DND-41 (cell line): Measurements from ENCODE around the gene LAPTM5.

Source experiments
- ATAC-seq: fragments of 200-7000 bp; cut with Tn5 transposase; 3 replicates; pipeline ENCODE4 v1.9.1; 2021; ENCODE audit warnings: low read depth; ENCODE audit not compliant: insufficient read depth
- DNase-seq: peaks from one replicate; pipeline ENCODE4 v3.0.0-alpha.2; 2020
- H2AFZ ChIP-seq: 2 replicates; pipeline ENCODE4 v1.6.0; 2012; ENCODE audit warnings: low read depth, low read length
- H3K27ac ChIP-seq: 2 replicates; pipeline ENCODE4 v1.5.1; 2012; ENCODE audit warnings: low read length, inconsistent platforms
- H3K27me3 ChIP-seq: fragments of 200-600 bp; sonication (generic); 2 replicates; pipeline ENCODE4 v1.6.0; 2012; ENCODE audit warnings: low read length, mild to moderate bottlenecking, inconsistent platforms; ENCODE audit not compliant: insufficient read depth, poor library complexity
- H3K36me3 ChIP-seq: 2 replicates; pipeline ENCODE4 v1.5.1; 2012; ENCODE audit warnings: low read length, inconsistent platforms; ENCODE audit not compliant: insufficient read depth
- H3K4me1 ChIP-seq: 2 replicates; pipeline ENCODE4 v1.5.1; 2012; ENCODE audit warnings: mild to moderate bottlenecking, low read length; ENCODE audit not compliant: insufficient read depth
- H3K4me2 ChIP-seq: 2 replicates; pipeline ENCODE4 v1.6.0; 2012; ENCODE audit warnings: mild to moderate bottlenecking, moderate library complexity, low read length, inconsistent platforms; ENCODE audit not compliant: insufficient read depth
- H3K4me3 ChIP-seq, 2 experiments: fragments of 200-600 bp in 1 of 2; shearing (Covaris generic) in 1 of 2; 2 replicates each; pipeline ENCODE4 v1.5.1; 2012 to 2016; ENCODE audit warnings: inconsistent platforms in 2 of 2, low read length in 2 of 2, mild to moderate bottlenecking in 2 of 2, low read depth in 1 of 2, moderate library complexity in 1 of 2
- H3K79me2 ChIP-seq: 2 replicates; pipeline ENCODE4 v1.6.0; 2012; ENCODE audit warnings: low read length, inconsistent platforms; ENCODE audit not compliant: insufficient read depth
- H3K9ac ChIP-seq: 2 replicates; pipeline ENCODE4 v1.6.0; 2012; ENCODE audit warnings: low read depth, mild to moderate bottlenecking, inconsistent platforms, low read length, moderate library complexity
- H3K9me3 ChIP-seq: 2 replicates; pipeline ENCODE4 v1.5.1; 2012; ENCODE audit warnings: low read length, moderate library complexity, mild to moderate bottlenecking, inconsistent platforms; ENCODE audit not compliant: insufficient read depth, severe bottlenecking
- H4K20me1 ChIP-seq: 2 replicates; pipeline ENCODE4 v1.6.0; 2012; ENCODE audit warnings: low read length; ENCODE audit not compliant: insufficient read depth
- EZH2 ChIP-seq: IDR thresholded peaks from 3 replicates; pipeline ENCODE4 v1.6.1; 2012; ENCODE audit warnings: borderline replicate concordance, low read depth, mild to moderate bottlenecking, moderate library complexity, low read length, inconsistent platforms; ENCODE audit not compliant: severe bottlenecking
- TF ChIP-seq, protein P1 (sequence below): IDR thresholded peaks from 2 replicates; pipeline ENCODE4 v1.5.1; 2012; ENCODE audit warnings: borderline replicate concordance, low read length, moderate library complexity, mild to moderate bottlenecking; ENCODE audit not compliant: poor library complexity, severe bottlenecking; ENCODE audit errors: extremely low read depth

LAPTM5 gene

DNA sequence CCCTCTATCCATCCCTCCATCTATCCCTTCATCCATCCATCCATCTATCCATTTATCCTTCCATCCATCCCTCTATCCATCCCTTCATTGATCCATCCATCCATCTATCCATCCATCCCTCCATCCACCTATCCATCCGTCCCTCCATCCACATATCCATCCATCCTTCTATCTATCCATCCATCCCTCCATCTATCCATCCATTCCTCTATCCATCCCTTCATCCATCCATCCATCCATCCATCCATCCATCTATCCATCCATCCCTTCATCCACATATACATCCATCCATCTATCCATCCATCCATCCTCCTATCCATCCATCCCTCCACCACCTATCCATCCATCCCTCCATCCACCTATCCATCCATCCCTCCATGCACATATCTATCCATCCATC, 57.8 kb downstream of the LAPTM5 start:
- Histone ChIP-seq H4K20me1 (no peaks in the 10 kb centered on the region), H3K4me1 (no peaks in the 10 kb centered on the region), H2AFZ (no peak overlapping the region), H3K9me3 (no peaks in the 10 kb centered on the region), H3K4me3 (no peak overlapping the region), H3K36me3 (no peaks in the 10 kb centered on the region), H3K27me3 (peaks cover 6% of the 10 kb centered on the region), H3K9ac (no peak overlapping the region), H3K4me2 (no peak overlapping the region), H3K79me2 (no peaks in the 10 kb centered on the region), H3K27ac (no peak overlapping the region)
- no peak for TF ChIP-seq EZH2
- TF ChIP-seq, protein P1, sequence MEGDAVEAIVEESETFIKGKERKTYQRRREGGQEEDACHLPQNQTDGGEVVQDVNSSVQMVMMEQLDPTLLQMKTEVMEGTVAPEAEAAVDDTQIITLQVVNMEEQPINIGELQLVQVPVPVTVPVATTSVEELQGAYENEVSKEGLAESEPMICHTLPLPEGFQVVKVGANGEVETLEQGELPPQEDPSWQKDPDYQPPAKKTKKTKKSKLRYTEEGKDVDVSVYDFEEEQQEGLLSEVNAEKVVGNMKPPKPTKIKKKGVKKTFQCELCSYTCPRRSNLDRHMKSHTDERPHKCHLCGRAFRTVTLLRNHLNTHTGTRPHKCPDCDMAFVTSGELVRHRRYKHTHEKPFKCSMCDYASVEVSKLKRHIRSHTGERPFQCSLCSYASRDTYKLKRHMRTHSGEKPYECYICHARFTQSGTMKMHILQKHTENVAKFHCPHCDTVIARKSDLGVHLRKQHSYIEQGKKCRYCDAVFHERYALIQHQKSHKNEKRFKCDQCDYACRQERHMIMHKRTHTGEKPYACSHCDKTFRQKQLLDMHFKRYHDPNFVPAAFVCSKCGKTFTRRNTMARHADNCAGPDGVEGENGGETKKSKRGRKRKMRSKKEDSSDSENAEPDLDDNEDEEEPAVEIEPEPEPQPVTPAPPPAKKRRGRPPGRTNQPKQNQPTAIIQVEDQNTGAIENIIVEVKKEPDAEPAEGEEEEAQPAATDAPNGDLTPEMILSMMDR, result no peak
- DNase-seq (no peak), ATAC-seq (no peak)

DNA sequence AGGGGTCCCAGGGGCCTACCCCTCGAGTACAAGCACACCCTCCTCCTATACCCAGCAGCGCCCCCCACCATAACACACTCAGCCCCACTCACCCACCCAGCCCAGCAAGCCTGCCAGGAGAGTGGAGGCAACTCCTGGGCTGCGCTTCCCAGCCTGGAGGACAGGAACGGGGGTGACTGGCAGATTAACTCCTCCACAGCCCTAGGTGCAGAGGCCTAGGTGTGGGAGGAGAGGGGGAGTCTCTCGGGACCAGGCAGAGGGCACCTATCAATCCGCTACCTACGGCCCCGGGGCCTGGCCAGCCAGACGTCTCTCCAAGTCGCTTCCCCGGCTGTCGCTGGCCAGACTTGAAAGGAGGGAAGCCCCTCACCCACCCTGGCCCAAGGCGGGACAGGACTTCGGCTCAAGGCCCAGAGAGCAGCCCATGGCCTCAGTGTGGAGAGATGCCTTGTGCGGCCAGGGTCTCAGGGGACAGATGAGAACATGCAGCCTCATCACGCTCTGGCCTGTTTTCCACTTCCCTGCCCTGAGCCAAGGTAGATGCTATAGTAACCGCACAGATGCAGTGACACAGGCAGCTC, 59.1 kb downstream of the LAPTM5 start:
- no peak overlapping the region for H3K27ac ChIP-seq
- no peak for TF ChIP-seq EZH2
- TF ChIP-seq, protein P1, result no peak
- H4K20me1 ChIP-seq, result no peaks in the 10 kb centered on the region
- no peaks in the 10 kb centered on the region for H3K4me1 ChIP-seq
- ATAC-seq (no peak), DNase-seq (no peak)
- H3K4me2 ChIP-seq, result no peak overlapping the region
- no peak overlapping the region for H2AFZ ChIP-seq
- H3K9me3 ChIP-seq, result no peaks in the 10 kb centered on the region
- H3K27me3 ChIP-seq, result peaks cover 7% of the 10 kb centered on the region
- no peak overlapping the region for H3K4me3 ChIP-seq
- no peaks in the 10 kb centered on the region for H3K79me2 ChIP-seq
- no peaks in the 10 kb centered on the region for H3K36me3 ChIP-seq
- no peak overlapping the region for H3K9ac ChIP-seq

DNA sequence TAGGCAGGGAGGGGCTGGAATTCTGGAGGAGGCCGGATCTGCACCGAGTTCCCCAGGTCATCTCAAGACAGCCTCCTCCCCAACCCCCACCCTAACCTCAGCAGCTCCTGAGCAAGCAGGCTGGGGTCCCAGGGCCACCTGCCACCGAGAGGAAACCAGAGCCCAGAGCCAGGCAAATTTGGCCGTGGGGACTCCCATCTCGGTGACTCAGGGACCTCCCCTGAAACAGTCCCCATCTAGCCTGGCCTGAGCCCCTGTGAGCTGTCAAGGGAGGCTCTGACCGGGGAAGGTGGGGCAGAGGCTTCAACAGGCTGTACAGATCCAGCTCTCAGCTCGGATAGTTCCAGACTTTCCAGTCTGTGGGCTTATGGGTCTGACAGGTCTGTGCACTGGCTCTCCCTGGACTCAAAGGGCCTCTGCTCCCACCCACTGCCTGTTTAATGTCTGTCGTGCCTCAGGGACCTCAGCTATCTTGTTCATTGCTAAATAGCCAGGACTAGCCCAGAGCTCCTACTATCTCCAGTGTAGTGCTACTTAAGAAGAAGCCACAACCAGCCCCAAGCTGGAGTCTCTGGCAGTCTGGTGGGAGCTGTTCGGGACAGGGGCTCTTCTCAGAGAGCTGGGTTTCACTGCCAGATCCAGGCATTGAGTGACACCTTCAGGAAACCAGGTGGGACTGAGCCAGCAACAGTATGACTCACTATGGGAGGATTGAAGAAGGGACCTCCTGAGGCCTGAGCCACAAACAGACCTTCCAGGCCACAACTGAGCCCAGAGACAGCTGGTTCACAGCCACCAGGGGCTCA, 59.8 kb downstream of the LAPTM5 start:
- Histone ChIP-seq H3K4me2 (no peak overlapping the region), H3K4me1 (no peaks in the 10 kb centered on the region), H2AFZ (no peak overlapping the region), H3K79me2 (no peaks in the 10 kb centered on the region), H3K27ac (no peak overlapping the region), H4K20me1 (no peaks in the 10 kb centered on the region), H3K9ac (no peak overlapping the region), H3K9me3 (no peaks in the 10 kb centered on the region), H3K4me3 (no peak overlapping the region), H3K36me3 (no peaks in the 10 kb centered on the region), H3K27me3 (peaks cover 7% of the 10 kb centered on the region)
- no peak for DNase-seq
- ATAC-seq, result no peak
- no peak for TF ChIP-seq EZH2
- TF ChIP-seq, protein P1, result no peak
